GM06990 (cell line): ENCODE measurements around the gene HMX1.
A peak's percentile ranks its signal among the peaks of the same experiment; 100 is the strongest.

Source experiments
- DNase-seq: peaks from one replicate; pipeline ENCODE4 v3.0.0-alpha.2; 2011; ENCODE audit not compliant: insufficient read length; ENCODE audit errors: extremely low read depth
- H3K27me3 ChIP-seq: replicated peaks from 2 replicates; pipeline ENCODE4 v1.6.0; 2011; ENCODE audit warnings: low read length; ENCODE audit not compliant: control insufficient read depth, insufficient read depth
- H3K36me3 ChIP-seq: 2 replicates; pipeline ENCODE4 v1.5.1; 2011; ENCODE audit warnings: low read length; ENCODE audit not compliant: control insufficient read depth, insufficient read depth
- H3K4me3 ChIP-seq: replicated peaks from 2 replicates; pipeline ENCODE4 v1.5.1; 2011; ENCODE audit warnings: low read depth, mild to moderate bottlenecking, control low read depth, low read length
- TF ChIP-seq, protein P1 (sequence below): IDR thresholded peaks from 2 replicates; pipeline ENCODE4 v1.5.1; 2011; ENCODE audit warnings: low read length, control low read depth, mild to moderate bottlenecking, inconsistent platforms; ENCODE audit not compliant: insufficient read depth, poor library complexity, severe bottlenecking

HMX1 gene

DNA sequence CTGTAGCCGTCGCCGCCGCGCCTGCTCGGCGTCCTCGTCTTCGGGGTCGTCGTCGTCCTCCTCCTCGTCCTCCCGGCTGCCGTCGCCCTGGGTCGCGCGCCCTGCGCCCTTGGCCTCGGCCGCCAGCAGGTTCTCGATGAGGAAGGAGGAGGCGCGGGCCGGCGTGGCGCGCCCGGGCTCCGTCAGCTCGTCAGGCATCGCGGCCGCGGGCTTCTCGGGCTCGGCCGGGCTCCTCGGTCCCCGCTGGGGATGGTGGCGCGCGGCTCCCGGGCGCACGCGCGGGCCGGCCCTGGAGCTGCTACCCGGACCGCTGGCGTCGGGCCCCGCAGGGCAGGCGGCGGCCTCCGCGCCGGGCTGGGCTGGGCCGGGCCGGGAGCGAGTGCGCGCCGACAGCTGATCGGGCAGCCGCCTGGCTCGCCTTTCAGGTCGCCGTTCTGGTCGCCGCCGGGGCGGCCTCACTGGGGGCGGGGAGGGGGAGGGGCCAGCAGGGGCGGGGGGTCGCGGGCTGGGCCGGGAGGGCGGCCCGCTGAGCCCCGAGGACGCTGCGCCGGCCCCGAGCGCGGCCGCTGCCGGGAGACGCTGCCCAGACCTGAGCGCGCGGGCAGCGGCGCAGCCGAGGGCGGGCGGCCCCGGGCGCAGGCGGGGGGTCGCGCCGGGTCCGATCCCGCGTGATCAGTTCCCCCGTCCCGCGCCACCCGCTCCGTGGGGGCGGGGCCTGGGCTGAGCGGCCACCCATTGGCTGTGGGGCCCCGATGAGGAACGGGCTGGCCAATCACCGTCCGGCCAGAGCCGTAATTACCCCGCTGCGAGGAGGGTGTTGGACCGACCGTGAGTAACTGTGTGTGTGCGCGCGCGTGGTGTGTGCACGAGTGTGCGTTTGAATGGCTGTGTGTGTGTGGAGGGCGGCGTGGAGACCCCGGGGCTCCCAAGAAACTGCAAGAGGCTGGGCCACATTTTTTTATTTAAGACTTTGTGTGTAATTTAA is at the start of gene HMX1:
TSS of gene HMX1 (minus strand) at position 423 of the 985 bp plus-strand sequence. CDS start at position 198, 225 bp downstream.
- Histone ChIP-seq H3K27me3 (no peaks in the 10 kb centered on the region; the same call in none of the 2 replicates), H3K36me3 (no peaks in the 10 kb centered on the region), H3K4me3 (no peak within 1 kb of the TSS)
- DNase-seq, result no peak
- TF ChIP-seq, protein P1, sequence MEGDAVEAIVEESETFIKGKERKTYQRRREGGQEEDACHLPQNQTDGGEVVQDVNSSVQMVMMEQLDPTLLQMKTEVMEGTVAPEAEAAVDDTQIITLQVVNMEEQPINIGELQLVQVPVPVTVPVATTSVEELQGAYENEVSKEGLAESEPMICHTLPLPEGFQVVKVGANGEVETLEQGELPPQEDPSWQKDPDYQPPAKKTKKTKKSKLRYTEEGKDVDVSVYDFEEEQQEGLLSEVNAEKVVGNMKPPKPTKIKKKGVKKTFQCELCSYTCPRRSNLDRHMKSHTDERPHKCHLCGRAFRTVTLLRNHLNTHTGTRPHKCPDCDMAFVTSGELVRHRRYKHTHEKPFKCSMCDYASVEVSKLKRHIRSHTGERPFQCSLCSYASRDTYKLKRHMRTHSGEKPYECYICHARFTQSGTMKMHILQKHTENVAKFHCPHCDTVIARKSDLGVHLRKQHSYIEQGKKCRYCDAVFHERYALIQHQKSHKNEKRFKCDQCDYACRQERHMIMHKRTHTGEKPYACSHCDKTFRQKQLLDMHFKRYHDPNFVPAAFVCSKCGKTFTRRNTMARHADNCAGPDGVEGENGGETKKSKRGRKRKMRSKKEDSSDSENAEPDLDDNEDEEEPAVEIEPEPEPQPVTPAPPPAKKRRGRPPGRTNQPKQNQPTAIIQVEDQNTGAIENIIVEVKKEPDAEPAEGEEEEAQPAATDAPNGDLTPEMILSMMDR, result no peak

DNA sequence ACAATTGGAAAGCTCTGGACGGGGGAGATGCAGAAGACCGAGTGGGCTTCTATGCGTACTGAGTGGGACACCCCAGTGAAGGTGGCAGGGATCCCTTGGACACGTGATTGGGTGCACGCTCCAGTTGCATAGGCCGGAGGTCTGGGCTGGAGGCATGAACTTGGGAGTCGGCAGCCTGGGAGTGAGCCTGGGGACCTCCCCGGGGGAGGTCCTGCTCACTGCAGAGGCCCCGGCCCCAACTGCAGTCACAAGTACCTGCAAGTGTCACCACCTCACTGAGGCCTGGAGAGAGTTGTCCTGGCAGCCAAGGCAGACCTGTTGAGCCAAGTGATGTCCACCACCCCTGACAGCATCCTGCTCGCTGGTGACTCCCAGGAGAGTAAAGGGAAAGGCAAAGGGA is 49.3 kb upstream of the HMX1 start:
- TF ChIP-seq, protein P1, result no peak
- Histone ChIP-seq H3K27me3 (no peaks in the 10 kb centered on the region), H3K36me3 (no peaks in the 10 kb centered on the region), H3K4me3 (no peak overlapping the region)
- DNase-seq, result no peak

DNA sequence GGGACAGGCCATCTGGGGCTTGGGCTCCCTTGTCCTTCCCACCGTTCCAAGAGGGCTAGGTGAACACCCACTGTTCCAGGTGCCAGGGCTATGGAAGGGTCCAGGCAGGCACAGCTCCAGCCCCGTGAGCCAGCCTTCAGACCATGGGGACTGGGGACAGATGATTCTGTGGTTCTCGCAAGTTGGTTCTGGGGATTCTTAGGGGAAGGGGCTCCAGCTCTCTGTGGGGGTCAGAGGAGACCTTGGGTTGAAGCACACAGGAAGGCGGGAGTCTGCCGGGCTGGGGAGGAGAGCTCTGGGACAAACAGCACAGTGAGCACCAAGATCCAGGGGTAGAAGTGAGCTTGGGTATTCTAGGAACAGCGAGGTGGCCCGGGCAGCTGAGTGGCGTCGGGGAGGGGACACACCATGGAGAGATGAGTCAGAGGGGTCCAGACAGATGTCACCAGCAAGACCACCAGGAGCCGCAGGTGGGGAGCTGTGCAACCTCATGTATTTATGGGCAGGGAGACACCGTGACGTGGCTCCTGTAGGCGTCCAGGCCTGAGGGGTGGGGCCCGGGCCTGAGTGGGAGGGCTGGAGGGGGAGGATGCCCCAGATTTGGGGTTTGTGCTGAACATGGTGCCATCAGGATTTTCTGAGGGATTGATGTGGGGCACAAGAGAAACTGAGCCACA is 48.8 kb upstream of the HMX1 start:
- no peak for DNase-seq

DNA sequence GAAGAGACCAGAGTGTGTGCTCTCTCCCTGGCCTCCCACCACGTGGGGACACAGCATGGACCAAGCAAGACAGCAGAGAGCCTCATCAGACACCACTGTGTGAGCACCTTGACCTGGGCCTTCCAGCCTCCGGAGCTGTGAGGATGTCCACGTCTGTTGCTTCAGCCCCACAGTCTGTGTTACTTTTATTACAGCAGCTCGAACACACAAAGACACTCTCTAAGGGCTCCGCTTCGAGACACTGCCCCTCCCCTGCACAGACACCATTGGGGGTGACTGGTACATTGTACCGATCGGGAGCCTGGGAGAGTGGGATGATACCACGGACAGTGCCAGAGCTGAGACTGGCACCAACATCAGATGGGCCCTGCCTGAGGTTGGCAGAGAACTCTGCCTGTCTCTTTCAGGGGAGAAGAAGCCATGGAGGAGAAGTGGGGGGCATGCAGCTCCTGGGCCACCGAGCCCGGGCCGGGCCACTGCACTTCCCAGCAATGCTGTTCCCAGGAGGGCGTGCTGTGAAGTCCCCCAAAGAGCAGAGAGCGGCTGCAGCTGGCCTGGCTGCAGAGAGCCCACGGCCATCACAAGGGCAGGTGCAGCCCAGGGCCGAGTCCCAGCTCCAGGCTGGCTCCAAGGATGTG is 48.1 kb upstream of the HMX1 start:
- Histone ChIP-seq H3K36me3 (no peaks in the 10 kb centered on the region), H3K4me3 (no peak overlapping the region), H3K27me3 (no peaks in the 10 kb centered on the region)
- no peak for DNase-seq
- TF ChIP-seq, protein P1, result no peak

More for the DNA sequence above, 48.8 kb upstream of the HMX1 start:
- Histone ChIP-seq H3K36me3 (no peaks in the 10 kb centered on the region), H3K4me3 (no peak overlapping the region), H3K27me3 (no peaks in the 10 kb centered on the region)
- TF ChIP-seq, protein P1, result no peak

DNA sequence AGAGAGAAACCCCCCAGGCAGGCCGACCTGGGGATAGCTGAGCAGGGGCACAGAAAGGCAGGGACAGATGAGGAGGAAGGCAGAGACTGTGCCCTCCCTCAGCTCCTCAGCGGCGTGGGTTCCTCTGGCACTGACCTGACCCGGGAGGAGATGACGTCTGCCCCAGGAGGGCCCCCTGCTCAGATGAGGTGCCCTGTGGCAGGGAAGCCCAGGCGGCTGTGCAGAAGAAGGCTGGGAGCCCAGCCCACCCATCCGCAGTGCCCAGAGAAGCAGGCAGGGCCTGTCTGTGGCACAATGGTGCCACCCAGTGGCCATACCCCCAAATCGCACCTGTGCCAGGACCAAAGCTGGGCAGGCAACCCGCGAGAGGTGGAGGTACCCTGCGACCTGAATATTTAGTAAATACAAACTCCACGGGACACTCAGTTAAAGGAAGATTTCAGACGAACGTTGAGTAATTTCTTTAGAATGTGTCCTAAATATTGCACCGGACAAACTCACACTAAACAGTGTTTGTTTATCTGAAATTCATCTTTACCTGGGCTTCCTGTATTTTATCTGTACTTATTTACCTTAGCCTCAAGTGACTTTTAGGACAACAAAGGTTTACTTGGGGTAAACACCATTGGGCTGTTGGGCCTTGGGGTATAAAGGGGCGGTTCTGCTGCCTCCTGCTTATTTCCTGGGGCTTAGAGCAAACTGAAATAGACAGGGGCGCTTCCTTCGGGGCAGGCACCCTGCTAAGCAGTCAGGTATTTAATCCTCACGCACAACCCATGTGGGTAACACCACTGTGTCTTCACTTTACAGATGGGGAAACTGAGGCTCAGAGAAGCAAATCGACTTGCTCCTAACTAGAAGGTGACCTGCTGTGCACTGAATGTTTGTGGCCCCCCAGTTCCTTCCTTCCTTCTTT is 46.5 kb upstream of the HMX1 start:
- no peaks in the 10 kb centered on the region for H3K36me3 ChIP-seq
- peak; percentile 34 for DNase-seq
- H3K27me3 ChIP-seq, result no peaks in the 10 kb centered on the region; the same call in 1 of the 2 replicates
- TF ChIP-seq, protein P1, result peak; percentile 91
- H3K4me3 ChIP-seq, result no peak overlapping the region
